HepG2 (cell line): ENCODE data around the gene COL4A6. TPM values are rescaled to one million over a fixed set of nuclear protein-coding genes. Genes with fewer than 3 reads are reported as not detected.

ENCODE experiments used
- ATAC-seq: fragments of 200-7000 bp; cut with Tn5 transposase; 3 replicates; pipeline ENCODE4 v1.9.1; 2020; ENCODE audit warnings: mild to moderate bottlenecking, moderate library complexity
- BruUV-seq: library from RNA; stranded (reverse); fragments of 400-500 nt; replicated peaks from 2 replicates; lab custom pipeline; 2021; lab: Mats Ljungman, UMichigan
- CTCF ChIA-PET: fragments of 300-600 bp; formaldehyde crosslinking; extraction: SDS; loops from one replicate; lab custom pipeline; 2021; ENCODE audit warnings: low total read pairs, inconsistent platforms, low intra/inter-chr PET ratio; lab: Yijun Ruan, JAX
- POLR2A ChIA-PET: fragments of 350-600 bp; sonication (Branson Sonifier 250); formaldehyde crosslinking; loops from one replicate; lab custom pipeline; 2020; ENCODE audit warnings: antibody characterized with exemption, inconsistent platforms; lab: Yijun Ruan, JAX
- DNase-seq: peaks from one replicate; pipeline ENCODE4 v3.0.0-alpha.2; 2015; ENCODE audit warnings: low spot score
- FAIRE-seq: peaks from 3 replicates; lab custom pipeline; 2011; peaks lifted over from hg19 to GRCh38; lab: Jason Lieb, UNC
- H2AFZ ChIP-seq: one replicate; pipeline ENCODE4 v1.6.1; 2011; ENCODE audit warnings: low read length, inconsistent platforms
- H3K27ac ChIP-seq: fragments of 300-600 bp; 3 replicates; pipeline ENCODE4 v1.8.0; 2011; ENCODE audit warnings: mixed run types, mild to moderate bottlenecking, mixed read lengths, low read length, inconsistent platforms; ENCODE audit not compliant: insufficient read depth; ENCODE audit errors: extremely low read length
- H3K27me3 ChIP-seq, 2 experiments: fragments of 200-600 bp in 1 of 2; 2 replicates in 1 of 2; 3 replicates in 1 of 2; pipeline versions ENCODE4 v1.6.0 to v1.8.0; 2011; ENCODE audit warnings: low read length in 2 of 2, mild to moderate bottlenecking in 2 of 2, moderate library complexity in 2 of 2, inconsistent platforms in 1 of 2; ENCODE audit not compliant: insufficient read depth in 2 of 2, control insufficient read depth in 1 of 2
- H3K36me3 ChIP-seq, 2 experiments: fragments of 200-600 bp in 1 of 2; replicated peaks in 1 of 2; 2 replicates in 1 of 2; 3 replicates in 1 of 2; pipeline versions ENCODE4 v1.5.1 to v1.8.0; 2011; ENCODE audit warnings: low read length in 2 of 2, inconsistent platforms in 1 of 2; ENCODE audit not compliant: insufficient read depth in 2 of 2, control insufficient read depth in 1 of 2
- H3K4me1 ChIP-seq: 2 replicates; pipeline ENCODE4 v1.5.1; 2012; ENCODE audit warnings: low read length, inconsistent platforms; ENCODE audit not compliant: insufficient read depth
- H3K4me2 ChIP-seq: 2 replicates; pipeline ENCODE4 v1.6.0; 2011; ENCODE audit warnings: low read depth, low read length, inconsistent platforms
- H3K4me3 ChIP-seq, 3 experiments: fragments of 200-600 bp in 1 of 3; sonication (generic), shearing (Covaris generic) in 1 of 3; replicated peaks in 1 of 3; 2 replicates each; pipeline ENCODE4 v1.5.1; 2011 to 2016; ENCODE audit warnings: low read length in 3 of 3, inconsistent platforms in 2 of 3, low read depth in 2 of 3, mild to moderate bottlenecking in 2 of 3, control low read depth in 1 of 3, mixed read lengths in 1 of 3; ENCODE audit not compliant: insufficient read depth in 1 of 3
- H3K79me2 ChIP-seq: one replicate; pipeline ENCODE4 v1.6.1; 2011; ENCODE audit warnings: low read length, inconsistent platforms; ENCODE audit not compliant: insufficient read depth
- H3K9ac ChIP-seq: 2 replicates; pipeline ENCODE4 v1.6.0; 2011; ENCODE audit warnings: mild to moderate bottlenecking, low read depth, low read length, inconsistent platforms; ENCODE audit not compliant: insufficient read depth
- H3K9me3 ChIP-seq: 2 replicates; pipeline ENCODE4 v1.5.1; 2012; ENCODE audit warnings: mild to moderate bottlenecking, low read length
- H4K20me1 ChIP-seq: 2 replicates; pipeline ENCODE4 v1.6.0; 2011; ENCODE audit warnings: inconsistent platforms, mild to moderate bottlenecking, low read length, moderate library complexity; ENCODE audit not compliant: insufficient read depth
- FOXA1 ChIP-seq, 2 experiments: fragments of 450-650 bp in 1 of 2; sonication (generic) in 1 of 2; formaldehyde crosslinking in 1 of 2; IDR thresholded peaks; 2 replicates each; pipeline versions ENCODE4 v1.4.0 to v1.6.1; 2016 to 2020; ENCODE audit warnings: missing genetic modification reagents in 1 of 2
- FOXP4 ChIP-seq: sonication (generic); formaldehyde crosslinking; IDR thresholded peaks from 2 replicates; pipeline ENCODE4 v1.4.0; 2020; ENCODE audit warnings: missing genetic modification reagents
- LCORL ChIP-seq, 2 experiments: fragments of 450-650 bp in 1 of 2; sonication (generic) in 1 of 2; formaldehyde crosslinking in 1 of 2; IDR thresholded peaks; 2 replicates each; pipeline versions ENCODE4 v1.5.0 to v1.6.1; 2017 to 2020; ENCODE audit warnings: antibody characterized with exemption in 1 of 2, missing genetic modification reagents in 1 of 2
- MTA3 ChIP-seq: sonication (generic); formaldehyde crosslinking; IDR thresholded peaks from 2 replicates; pipeline ENCODE4 v1.4.0; 2020; ENCODE audit warnings: missing genetic modification reagents
- MYC ChIP-seq: sonication (generic); formaldehyde crosslinking; IDR thresholded peaks from 2 replicates; pipeline ENCODE4 v1.9.0; 2021; ENCODE audit warnings: missing genetic modification reagents, borderline replicate concordance
- RCOR2 ChIP-seq: IDR thresholded peaks from 2 replicates; pipeline ENCODE4 v1.6.1; 2016; ENCODE audit warnings: missing biosample characterization, missing genetic modification reagents
- SETDB1 ChIP-seq: sonication (generic); formaldehyde crosslinking; IDR thresholded peaks from 2 replicates; pipeline ENCODE4 v1.5.1; 2020; ENCODE audit warnings: missing genetic modification reagents, mild to moderate bottlenecking, borderline replicate concordance
- SOX13 ChIP-seq, 3 experiments: fragments of 450-650 bp in 1 of 3; sonication (generic) in 1 of 3; formaldehyde crosslinking in 1 of 3; IDR thresholded peaks in 2 of 3; conservative IDR thresholded peaks in 1 of 3; 2 replicates each; pipeline versions ENCODE4 v1.5.0 to v1.6.1; 2016 to 2020; ENCODE audit warnings: antibody characterized with exemption in 1 of 3, mild to moderate bottlenecking in 1 of 3, missing compliant biosample characterization in 1 of 3, missing genetic modification reagents in 1 of 3, moderate library complexity in 1 of 3
- ZKSCAN1 ChIP-seq: fragments of 150-350 bp; IDR thresholded peaks from 2 replicates; pipeline ENCODE4 v1.6.1; 2014; ENCODE audit warnings: low read length
- ZNF350 ChIP-seq: sonication (generic); formaldehyde crosslinking; IDR thresholded peaks from 2 replicates; pipeline ENCODE4 v1.4.0; 2020; ENCODE audit warnings: mild to moderate bottlenecking, low read depth, missing genetic modification reagents, borderline replicate concordance
- ZNF44 ChIP-seq: sonication (generic); formaldehyde crosslinking; IDR thresholded peaks from 2 replicates; pipeline ENCODE4 v1.5.1; 2020; ENCODE audit warnings: mild to moderate bottlenecking, missing genetic modification reagents
- WGBS: methylation state at CpG from one replicate; pipeline ENCODE4 v1.1.6; 2017; ENCODE audit warnings: low lambda C conversion rate; 5-methylcytosine and 5-hydroxymethylcytosine counted together
- in situ Hi-C: cut with HindIII; loops from 2 replicates; pipeline ENCODE4 v1.10.0; 2017; ENCODE audit warnings: low pct_unique_long_range_greater_than_20kb; ENCODE audit not compliant: extremely low pct_ligation_motif_present
- intact Hi-C: fragments of 100-400 bp; cut with micrococcal nuclease; formaldehyde crosslinking; loops from one replicate; pipeline ENCODE4 v1.10.0; 2022; ENCODE audit not compliant: unreplicated experiment
- polyA plus RNA-seq, 8 experiments: library from polyadenylated mRNA; depleted of rRNA in 3 of 8; stranded (reverse) in 7 of 8; unstranded in 1 of 8; fragments of >200 nt; fragmentation: Illumina TruSeq in 4 of 8; extraction: Trizol in 4 of 8; gene quantifications; 2 replicates each; pipeline versions ENCODE4 v1.2.1 to v1.2.3, GENCODE V29; 2011 to 2016; ENCODE audit warnings: low read depth in 4 of 8, missing spikeins in 1 of 8, mixed read lengths in 1 of 8; ENCODE audit not compliant: insufficient read depth in 1 of 8
- total RNA-seq, 5 experiments: library from RNA; depleted of rRNA; stranded (reverse); fragments of >200 nt; fragmentation: Illumina TruSeq; extraction: Trizol; gene quantifications; 2 replicates each; pipeline ENCODE4 v1.2.3, GENCODE V29; 2016; ENCODE audit warnings: low read depth in 1 of 5
- TF ChIP-seq, protein P1 (sequence below): IDR thresholded peaks from 2 replicates; pipeline ENCODE4 v1.6.1; 2016; ENCODE audit warnings: missing genetic modification reagents, missing compliant biosample characterization

Gene COL4A6
- total and polyA plus RNA-seq, 2 of the 13 experiments (the other 11 are each of a cell fraction or from before 2014, with no cell fraction given) = 4.5 to 8.2 TPM

- Histone ChIP-seq H2AFZ (no peak overlapping the region), H3K27ac (no peak overlapping the region), H3K27me3 (no peaks in the 10 kb centered on the region), H3K9me3 (no peaks in the 10 kb centered on the region), H3K4me1 (peaks cover 8% of the 10 kb centered on the region; the same call in 1 of the 2 replicates), H3K4me3 (no peak overlapping the region), H4K20me1 (no peaks in the 10 kb centered on the region), H3K79me2 (no peaks in the 10 kb centered on the region), H3K9ac (no peak overlapping the region), H3K36me3 (no peaks in the 10 kb centered on the region), H3K4me2 (no peak overlapping the region)
- no peak for FAIRE-seq
- ChIA-PET POLR2A (no interaction called here), CTCF (no interaction called here)
- WGBS = 92% methylated on average over 1 of the region's 1 CpG
- intact Hi-C loops = no loop called here
- no TSS peak for BruUV-seq
- ATAC-seq = no peak
- DNase-seq = no peak
- in situ Hi-C loops = no loop called here
- TF ChIP-seq ZKSCAN1 (no peak), ZNF350 (CRISPR knock-in tag) (no peak), FOXA1 (IDR thresholded peaks at IDR 0.05) (no peak), FOXA1 (CRISPR knock-in tag; IDR thresholded peaks at IDR 0.05) (no peak), LCORL (IDR thresholded peaks at IDR 0.05) (no peak), LCORL (CRISPR knock-in tag; IDR thresholded peaks at IDR 0.05) (no peak), ZNF44 (CRISPR knock-in tag) (no peak), SETDB1 (CRISPR knock-in tag) (no peak), RCOR2 (no peak), SOX13 (IDR thresholded peaks at IDR 0.05) (no peak), SOX13 (CRISPR knock-in tag; conservative IDR thresholded peaks at IDR 0.05 in 1 of 2, IDR thresholded peaks at IDR 0.05 in 1 of 2) (no peak), FOXP4 (CRISPR knock-in tag) (no peak), MTA3 (CRISPR knock-in tag) (no peak), MYC (CRISPR knock-in tag) (no peak)
- TF ChIP-seq, protein P1, sequence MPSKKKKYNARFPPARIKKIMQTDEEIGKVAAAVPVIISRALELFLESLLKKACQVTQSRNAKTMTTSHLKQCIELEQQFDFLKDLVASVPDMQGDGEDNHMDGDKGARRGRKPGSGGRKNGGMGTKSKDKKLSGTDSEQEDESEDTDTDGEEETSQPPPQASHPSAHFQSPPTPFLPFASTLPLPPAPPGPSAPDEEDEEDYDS = no peak
Observed at GRCh38 chrX:108353452-108353851, 84.8 kb downstream of the COL4A6 start.
